Activated CD4-positive, alpha-beta T cell treated with anti-CD3 and anti-CD28 coated beads for 4 hours (primary cell): ENCODE data around the gene CD44.

ENCODE experiments used
- DNase-seq, 2 donors: peaks; one replicate each; pipeline ENCODE4 v3.0.0-alpha.2; 2020

The CD44 gene

DNA sequence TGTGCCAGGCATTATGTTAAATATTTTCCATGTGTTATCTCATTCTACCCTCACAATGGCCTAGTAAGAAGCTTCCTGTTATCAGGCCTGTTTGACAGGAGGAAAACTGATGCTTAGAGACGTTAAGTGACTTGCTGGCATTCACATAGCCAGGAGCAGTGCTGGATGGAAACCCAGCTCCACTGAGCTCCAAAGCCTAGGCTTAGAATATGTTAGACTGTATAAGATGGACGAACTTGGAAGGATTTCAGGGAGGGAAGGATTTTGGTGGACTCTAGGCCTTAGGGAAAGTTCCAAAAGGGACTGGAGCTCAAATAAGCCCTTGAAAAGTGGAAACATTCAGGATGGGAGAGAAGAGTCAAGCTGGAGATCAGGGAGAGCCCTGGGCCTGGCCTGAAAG is 2.1 kb downstream of the CD44 start:
- no peak for DNase-seq

- no peak for DNase-seq
These were observed 2.6 kb downstream of the CD44 start for GRCh38 chr11:35141571-35141971.

DNA sequence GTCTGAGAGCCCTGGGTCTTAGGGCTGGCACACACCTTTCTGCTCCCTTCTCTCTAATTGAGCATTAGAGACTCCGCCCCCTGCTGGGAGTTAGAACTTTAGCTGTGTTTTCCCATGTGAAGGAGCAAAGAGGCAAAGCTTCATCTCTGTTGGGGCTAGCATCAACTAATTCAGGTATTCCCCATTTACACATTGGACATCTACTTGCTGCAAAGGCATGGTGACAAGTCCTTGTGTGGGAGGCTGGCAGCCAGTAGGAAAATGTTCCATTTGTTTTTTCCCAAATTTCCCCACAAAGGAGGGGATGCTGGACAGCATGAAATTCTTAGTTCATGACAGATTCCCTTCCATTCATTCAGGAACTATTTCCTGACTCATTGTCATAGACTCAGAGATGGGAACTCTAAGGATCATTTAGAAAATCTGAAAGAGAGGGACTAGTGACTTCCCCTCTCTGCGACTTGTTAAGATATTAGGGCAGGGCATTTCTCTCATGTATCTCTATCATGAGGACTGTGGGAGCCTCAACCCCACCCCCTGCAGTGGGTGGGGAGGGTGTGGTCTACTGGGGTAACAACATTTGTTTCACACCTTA is 3.6 kb downstream of the CD44 start:
- DNase-seq = peak; percentile 55 to 65

DNA sequence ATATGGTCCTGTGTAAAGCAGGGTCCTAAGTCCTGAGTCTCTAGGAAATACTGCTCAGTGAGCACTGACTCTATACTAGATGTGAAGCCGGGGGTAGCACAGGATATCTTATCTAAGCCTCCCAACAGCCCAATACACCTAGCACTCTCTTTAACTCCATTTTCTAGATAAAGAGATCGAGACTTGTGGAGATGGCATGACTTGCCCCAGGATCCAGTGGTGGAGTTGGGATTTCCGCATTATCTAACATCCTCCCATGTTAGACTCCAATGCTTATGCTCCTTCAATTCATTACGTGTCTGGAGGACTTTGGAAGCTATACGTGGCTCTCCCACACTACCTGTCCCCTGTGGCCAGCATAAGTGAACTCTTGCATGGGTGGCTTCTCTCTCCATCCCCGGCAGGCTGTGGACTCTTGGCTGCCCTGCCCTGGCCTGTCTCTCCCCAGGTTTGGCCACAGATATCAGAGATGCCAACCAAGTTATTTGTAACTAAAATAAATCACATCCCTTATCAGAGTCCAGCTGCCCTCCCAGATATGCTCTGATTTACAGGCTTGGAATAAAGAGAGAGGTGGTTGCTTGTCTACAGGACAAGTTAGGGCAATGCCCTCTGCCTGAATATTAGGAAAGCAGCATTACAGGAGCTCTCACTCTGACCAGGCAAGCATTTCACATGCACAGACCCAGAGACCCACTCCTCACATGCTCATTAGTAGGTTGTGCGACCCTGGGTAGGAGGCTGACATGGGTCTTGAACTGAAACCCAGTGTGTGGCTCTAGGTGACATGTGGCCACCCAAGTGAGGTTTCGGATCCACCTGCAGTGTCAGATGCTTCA is 4.5 kb downstream of the CD44 start:
- no peak for DNase-seq

DNA sequence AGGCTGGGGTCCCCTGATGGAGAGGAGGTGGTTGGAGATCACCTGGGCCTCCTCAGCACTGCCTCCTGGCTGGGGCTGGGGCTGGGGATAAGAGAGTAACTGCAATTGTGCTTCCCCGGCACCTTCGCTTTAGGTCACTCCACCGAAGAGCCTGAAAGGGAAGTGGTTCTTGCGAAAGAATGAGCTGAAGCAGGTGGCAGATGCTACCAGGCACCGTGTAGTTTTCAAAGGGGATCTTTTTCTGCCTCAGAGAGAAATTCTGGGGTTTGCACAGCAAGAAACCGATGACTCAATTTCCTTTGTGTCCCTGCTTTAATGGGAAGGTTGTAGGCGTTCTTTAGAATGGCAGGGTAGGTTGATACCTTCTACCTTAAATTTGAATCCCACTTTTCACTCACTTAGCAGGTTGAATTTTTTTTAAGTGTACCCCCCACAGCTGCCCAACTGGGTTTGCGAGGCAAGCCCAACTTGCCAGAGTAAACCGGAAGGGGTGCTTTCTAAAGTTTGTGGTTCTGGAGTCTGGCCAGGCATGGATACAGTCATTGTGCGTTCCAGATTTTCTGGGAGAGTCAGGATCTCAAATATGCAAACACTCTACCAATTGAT is 5.3 kb downstream of the CD44 start:
- peak; percentile 65 for DNase-seq

- DNase-seq = no peak
These were observed 5.8 kb downstream of the CD44 start for GRCh38 chr11:35144806-35145205.

- no peak for DNase-seq
These were observed 6.3 kb downstream of the CD44 start for GRCh38 chr11:35145271-35145670.

DNA sequence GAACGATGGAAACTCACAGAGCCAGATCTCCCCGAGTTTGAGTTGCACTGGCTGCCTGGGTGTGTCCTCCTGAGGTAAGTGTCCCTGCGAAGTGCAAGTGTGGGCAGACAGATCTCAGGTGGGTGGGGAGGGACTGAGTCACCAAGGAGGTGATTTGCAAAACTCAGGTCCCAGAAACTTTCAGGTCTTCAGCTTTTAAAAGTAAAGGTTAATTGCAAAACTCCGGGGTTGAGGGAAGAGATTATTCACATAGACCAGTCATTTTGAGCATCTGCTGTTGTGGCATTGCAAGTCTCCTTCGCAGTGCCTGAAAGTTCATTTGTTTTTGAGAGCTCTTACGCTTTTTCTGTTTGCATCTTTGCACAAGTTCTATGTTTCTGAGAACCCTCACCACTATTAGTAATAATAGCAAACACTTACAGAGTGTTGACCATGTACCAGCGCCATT is 7.1 kb downstream of the CD44 start:
- peak; percentile 85 to 90 for DNase-seq

DNA sequence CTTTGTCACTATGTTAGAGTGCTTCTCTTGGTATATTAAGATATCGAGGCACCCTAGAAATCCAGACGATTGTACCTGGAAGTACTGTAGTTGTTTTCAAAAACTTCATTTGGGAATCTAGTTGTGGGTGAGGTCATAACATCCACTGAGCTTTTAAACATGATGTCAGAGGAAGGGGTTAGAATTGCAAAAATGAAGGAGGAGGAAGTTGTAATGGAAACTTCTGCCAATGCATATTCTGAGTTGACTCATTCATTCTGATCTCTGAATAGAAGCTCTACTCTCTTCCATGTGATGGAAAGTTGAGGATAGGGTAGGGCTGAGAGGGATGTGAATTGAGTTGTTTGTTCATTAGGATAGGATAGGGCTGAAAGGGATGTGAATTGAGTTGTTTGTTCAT is 7.7 kb downstream of the CD44 start:
- DNase-seq = no peak

GRCh38 chr11:35147235-35147634 is 8.3 kb downstream of the CD44 start:
- no peak for DNase-seq

DNA sequence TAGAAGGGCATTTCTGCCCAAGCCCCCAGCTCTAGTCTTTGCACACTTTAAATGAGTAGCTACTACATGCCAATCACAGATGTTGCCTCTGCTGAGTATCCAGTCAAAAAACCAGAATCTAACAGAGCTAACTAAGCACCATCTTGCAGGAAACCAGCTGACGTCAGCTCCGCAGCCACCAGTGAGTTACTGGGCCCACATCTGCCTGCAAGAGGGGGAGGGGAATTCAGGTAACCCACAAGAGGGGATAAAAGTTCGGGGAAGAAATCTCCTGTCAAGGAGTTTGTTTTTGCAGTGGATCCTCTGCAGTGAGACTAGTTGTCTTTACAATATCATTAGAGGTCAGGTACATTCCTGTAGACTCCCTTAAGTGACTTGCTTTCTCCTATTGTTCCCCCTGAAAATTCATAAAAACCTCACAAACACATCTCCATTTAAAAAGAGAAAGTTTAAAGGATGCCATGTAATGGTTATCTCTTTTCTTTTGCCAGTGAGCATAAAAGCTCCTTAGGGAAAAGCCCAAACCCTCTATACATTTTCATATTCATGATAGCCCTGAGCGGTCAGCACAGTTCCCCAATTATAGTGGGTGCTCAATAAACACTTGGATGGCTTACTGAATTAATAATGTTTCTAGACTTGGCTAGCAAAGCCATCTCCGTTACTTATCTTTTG is 9.3 kb downstream of the CD44 start:
- no peak for DNase-seq

GRCh38 chr11:35150454-35150853 is 11.5 kb downstream of the CD44 start:
- DNase-seq = peak in 1 of 2 donors; percentile 1

DNA sequence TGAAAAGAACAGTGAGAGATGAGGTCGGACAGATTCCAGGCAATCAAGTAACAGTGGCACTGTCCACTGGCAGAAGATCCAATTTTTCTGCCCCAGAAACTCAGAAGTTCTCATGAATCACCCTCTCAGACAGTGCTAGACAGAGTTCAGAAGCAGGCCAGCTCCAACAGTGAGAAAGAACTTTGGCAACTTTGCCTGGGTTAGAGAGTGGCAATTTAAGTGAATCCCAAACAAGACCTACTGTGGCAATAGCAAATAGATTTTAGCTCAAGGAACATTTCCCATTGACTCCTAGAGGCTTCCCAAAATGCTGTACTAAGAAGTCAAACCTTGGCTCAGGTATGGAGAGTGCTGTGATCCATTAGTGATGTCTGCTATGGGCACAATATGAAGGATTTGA is 12.3 kb downstream of the CD44 start:
- DNase-seq = peak in 1 of 2 donors; percentile 3

DNA sequence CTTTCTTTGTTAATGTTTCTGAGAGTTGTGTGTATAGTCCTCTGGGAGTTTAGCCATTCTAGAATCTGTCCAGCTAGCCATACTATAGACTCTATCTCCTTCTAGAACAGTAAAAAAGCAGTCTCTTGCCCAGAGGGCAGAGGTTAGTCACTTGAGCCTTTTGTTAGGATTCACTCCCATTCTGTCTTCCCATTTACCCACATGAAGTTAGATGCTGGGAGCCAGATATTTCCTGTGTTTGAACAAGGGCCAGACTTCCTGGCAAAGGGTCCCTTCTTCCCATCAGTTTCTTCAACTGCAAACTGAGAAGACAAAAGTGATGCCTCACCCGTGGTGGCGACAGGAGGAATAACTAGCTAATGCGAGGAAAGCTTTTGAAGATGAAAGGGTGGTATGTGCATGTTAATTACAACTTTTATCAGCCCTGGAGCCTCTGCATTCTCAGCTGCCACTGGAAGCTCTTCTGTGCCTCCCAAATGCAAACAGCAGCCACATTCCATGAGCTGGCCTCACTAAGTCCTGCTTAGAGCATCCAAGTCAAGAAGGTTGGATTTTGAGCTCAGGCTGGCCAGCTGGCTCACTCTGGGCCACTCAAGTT is 12.8 kb downstream of the CD44 start:
- DNase-seq = no peak

DNA sequence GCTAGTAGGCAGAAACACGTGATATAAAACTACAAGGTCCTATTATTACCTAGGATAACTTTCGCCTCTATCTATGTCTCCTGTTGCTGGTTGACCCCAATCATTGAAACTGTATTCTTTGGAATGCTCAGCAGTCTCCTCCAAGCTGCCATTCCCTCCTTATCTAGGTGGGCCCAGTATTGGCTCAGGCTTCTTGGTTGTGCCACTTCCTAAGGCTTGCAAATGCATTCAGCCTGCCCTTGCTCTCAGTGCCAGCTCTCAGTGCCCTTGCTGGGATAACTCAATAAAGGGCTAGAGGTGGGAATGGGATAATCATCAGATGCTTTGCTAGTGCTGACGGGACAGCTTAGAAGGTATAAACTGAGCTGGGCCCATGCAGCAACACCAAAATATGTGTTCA is 13.6 kb downstream of the CD44 start:
- DNase-seq = no peak

- no peak for DNase-seq
These were observed 14.3 kb downstream of the CD44 start for GRCh38 chr11:35153280-35153679.

GRCh38 chr11:35154952-35155351 is 16.0 kb downstream of the CD44 start:
- DNase-seq = no peak

DNA sequence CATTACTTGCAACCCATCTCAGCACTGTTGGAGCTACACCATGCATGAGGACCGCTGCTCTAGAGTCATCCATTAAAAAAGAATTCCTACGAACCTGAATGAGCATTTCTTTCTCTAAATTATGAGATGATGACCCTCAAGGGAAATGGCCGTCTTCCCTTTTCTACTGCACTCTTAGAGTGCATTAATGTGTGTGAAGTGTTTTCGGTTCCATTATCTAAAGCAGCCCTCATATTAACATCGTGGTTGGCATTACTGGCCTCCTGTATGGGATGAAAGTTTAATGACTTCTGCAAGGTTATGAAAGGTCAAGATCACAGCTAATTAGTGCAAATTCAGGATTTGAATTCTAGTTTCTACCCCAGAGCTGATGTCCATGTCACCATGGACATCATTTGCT is 16.7 kb downstream of the CD44 start:
- no peak for DNase-seq

DNA sequence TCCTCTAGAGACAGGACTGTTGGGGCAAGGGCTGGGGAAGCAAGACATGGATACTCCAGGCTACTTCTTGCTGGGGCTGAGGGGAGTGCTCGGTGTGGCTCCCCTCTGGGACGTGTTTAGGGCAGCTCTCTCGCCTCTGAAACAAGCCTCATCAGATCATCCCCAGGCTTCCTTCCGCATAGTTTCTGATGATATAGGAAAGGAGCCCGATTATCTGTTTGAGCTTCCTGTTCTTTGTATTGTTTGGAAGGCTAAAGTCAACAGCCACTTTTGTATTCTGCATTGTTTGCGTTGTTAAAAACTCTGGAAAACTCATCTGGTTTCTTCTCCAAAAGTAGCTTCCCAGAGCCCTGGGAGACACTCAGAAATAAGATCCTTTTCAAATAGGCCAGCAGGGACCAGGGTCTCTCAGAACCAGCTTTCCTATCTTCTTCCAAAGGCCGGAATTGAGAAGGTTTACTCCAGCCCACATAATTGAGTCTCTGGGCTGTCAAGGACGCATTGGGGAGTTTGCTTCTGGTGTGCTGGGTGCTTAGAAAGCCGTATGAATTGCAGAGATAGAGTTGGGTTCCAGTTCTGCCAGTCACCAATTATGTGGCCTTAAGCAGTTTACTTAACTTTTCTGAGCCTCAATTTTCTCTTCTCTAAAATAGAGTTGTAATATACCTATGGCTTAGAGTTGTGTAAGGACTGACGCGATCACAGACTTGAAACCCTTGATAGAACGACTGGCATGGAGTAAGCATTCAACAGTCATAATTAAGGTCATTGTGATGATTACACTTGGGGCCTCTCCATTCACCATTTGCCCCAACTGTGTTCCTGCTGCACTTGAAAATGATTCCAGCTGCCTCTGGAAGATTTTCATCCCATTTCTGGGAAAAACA is 19.1 kb downstream of the CD44 start:
- no peak for DNase-seq

DNA sequence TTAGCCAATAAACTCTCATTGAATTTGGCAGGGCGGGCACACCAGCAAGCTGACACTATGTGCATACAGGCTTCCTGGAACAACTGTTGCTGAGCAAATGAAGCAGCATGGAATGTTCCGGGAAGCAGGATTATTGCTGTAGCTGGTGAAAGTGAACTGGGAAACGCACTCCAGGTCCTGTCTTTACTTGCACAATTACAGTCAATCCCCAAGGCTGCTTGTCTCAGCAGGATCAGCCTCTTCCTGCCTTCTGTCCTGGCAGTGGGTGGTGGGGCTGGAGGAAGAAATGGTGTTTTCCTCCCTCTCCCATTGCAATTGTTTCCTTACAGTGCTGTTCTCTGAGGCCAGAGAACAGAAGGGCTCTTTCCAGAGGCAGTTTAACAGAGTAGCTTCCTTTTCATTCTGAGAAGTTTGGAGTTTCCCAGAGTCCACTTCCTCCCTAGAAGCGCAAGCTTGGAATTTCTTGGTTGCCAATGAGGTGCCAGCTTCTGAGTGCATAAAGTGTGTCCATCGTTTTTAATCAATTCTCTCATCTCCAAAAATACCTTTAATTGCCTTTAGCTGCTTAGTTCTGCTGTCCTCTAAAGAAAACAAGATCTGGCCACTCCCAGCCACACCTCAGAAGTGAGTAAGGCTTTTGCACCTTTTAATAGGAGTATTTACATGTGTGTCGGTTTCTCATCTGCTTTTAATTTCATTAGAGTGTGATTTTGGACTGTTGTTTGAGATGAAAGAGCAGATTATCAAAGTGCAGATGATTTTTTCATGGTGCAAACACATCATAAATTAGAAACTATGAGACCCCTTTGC is 19.9 kb downstream of the CD44 start:
- DNase-seq = no peak

GRCh38 chr11:35160246-35160824 is 21.4 kb downstream of the CD44 start:
- no peak for DNase-seq
